ENCODE data around the gene AFF2. TPM values are rescaled to one million over a fixed set of nuclear protein-coding genes. Genes with fewer than 3 reads are reported as not detected.

Gene AFF2
- total RNA-seq, 1 donor from 2014 or later = 13.4 TPM

DNA sequence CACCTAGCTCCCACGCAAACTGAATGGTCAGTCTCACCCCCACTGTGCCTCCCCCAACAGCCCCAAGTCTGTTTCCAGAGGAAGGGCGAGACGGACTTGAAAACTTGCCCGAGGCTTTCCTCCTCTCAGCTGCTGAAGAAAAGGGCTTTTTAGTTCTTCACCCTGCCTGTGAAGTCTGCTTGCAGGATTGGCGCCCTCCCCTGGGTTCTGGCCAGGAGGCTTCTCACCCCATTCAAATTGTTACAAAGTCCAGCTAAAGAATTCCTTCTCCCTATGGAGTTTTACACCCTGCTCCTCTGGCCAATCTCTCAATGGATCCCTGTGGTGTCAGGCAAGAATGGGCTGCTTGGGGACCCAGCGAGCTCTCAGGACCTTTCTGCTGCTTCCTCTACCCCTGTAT is 241.0 kb downstream of the AFF2 start:
- H3K27me3 ChIP-seq = no peaks in the 10 kb centered on the region
- H3K4me3 ChIP-seq = no peak overlapping the region
- ATAC-seq (no peak), DNase-seq (no peak)
- H3K27ac ChIP-seq = no peak overlapping the region
- no peaks in the 10 kb centered on the region for H3K4me1 ChIP-seq
- TF ChIP-seq, protein P1, sequence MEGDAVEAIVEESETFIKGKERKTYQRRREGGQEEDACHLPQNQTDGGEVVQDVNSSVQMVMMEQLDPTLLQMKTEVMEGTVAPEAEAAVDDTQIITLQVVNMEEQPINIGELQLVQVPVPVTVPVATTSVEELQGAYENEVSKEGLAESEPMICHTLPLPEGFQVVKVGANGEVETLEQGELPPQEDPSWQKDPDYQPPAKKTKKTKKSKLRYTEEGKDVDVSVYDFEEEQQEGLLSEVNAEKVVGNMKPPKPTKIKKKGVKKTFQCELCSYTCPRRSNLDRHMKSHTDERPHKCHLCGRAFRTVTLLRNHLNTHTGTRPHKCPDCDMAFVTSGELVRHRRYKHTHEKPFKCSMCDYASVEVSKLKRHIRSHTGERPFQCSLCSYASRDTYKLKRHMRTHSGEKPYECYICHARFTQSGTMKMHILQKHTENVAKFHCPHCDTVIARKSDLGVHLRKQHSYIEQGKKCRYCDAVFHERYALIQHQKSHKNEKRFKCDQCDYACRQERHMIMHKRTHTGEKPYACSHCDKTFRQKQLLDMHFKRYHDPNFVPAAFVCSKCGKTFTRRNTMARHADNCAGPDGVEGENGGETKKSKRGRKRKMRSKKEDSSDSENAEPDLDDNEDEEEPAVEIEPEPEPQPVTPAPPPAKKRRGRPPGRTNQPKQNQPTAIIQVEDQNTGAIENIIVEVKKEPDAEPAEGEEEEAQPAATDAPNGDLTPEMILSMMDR (IDR thresholded peaks at IDR 0.05) = no peak
- H3K9me3 ChIP-seq = no peaks in the 10 kb centered on the region
- no peaks in the 10 kb centered on the region for H3K36me3 ChIP-seq
- intact Hi-C loops (cut with DNase I) = no loop called here

DNA sequence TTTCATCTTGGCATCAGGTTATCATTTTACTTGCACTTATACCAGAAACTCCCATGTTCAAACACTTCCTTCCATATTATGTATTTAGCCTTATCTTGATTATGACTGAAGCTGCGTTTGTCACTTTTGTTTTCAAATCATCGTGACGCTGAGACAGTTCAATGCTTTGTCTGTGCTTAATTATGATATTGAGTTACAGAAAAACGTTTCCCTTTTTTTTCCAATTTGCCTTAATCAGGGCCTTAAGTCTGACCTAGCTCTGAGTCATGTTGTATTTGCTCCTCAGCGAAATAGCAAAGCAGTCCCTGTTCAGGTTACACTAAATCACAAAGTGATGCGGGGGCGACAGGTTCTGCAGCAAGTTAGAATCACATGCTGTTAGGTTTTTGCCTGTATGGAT is 254.7 kb downstream of the AFF2 start:
- H3K4me1 ChIP-seq = no peaks in the 10 kb centered on the region
- no peaks in the 10 kb centered on the region for H3K9me3 ChIP-seq
- no peak overlapping the region for H3K27ac ChIP-seq
- H3K4me3 ChIP-seq = no peak overlapping the region
- intact Hi-C loops (cut with DNase I) = no loop called here
- DNase-seq (no peak), ATAC-seq (no peak)
- no peaks in the 10 kb centered on the region for H3K36me3 ChIP-seq
- H3K27me3 ChIP-seq = no peaks in the 10 kb centered on the region
- TF ChIP-seq, protein P1 (IDR thresholded peaks at IDR 0.05) = no peak

DNA sequence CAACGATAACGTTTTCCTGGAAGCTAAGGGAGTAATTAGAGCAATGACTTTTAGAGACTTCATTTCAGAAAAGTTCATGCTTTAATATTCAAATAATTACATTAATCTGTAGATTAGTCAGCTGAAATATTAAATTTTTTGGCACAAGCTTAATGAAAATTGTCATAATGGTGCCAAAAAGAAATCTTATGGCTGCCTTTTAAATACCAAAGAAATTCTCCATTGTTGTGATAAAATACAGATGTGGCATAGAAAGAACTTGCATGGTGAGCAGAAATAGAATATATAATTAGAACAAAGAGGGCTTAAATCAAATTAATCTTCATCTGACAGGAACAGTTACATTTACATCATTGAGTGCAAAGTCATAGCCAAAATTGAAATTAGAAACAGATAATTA is 263.5 kb downstream of the AFF2 start:
- no peaks in the 10 kb centered on the region for H3K27me3 ChIP-seq
- no peak for ATAC-seq
- TF ChIP-seq, protein P1 (IDR thresholded peaks at IDR 0.05) = no peak
- intact Hi-C loops (cut with DNase I) = no loop called here
- no peak for DNase-seq
- no peaks in the 10 kb centered on the region for H3K36me3 ChIP-seq
- H3K4me3 ChIP-seq = no peak overlapping the region
- no peak overlapping the region for H3K27ac ChIP-seq
- no peaks in the 10 kb centered on the region for H3K4me1 ChIP-seq
- no peaks in the 10 kb centered on the region for H3K9me3 ChIP-seq

DNA sequence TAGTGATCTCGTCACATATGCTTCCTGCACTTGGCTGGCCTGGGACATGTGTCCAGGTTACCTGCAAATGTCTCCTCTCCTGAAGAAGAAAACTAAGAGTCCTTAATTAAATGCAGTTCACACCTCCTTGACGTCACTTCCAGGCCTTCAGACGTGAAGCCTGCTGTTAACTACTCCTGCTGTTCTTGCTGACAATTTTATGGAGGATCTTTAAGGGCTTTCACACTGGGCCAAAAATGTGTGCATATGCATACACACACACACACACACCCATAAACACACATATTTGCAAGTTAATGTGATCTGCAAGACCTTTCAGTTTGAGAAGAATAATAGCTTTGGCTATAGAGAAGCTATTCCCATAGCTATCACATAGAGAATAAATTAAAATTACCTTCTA is 267.9 kb downstream of the AFF2 start:
- Histone ChIP-seq H3K36me3 (no peaks in the 10 kb centered on the region), H3K27ac (no peak overlapping the region), H3K4me3 (no peak overlapping the region), H3K9me3 (no peaks in the 10 kb centered on the region), H3K4me1 (no peaks in the 10 kb centered on the region), H3K27me3 (no peaks in the 10 kb centered on the region)
- ATAC-seq (no peak), DNase-seq (no peak)
- TF ChIP-seq, protein P1 (IDR thresholded peaks at IDR 0.05) = no peak
- intact Hi-C loops (cut with DNase I) = no loop called here

DNA sequence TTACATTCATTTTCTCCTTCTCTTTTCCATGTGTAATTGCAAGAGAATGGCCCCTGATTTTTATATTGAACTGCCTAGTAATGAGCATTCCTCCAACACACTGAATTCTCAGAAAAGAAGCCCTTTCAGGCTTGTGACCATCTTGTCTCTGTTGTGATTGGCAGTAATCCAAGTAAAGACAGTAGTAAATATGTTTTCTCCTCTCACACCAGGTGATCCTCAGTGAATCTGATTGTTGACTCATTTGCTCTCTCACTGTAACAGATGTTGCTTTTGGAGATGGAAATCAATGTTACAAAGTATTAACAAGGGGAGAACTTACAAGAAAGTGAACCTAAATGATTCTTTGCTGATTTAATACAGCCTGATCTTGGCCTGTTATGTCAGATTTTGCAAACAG is 271.0 kb downstream of the AFF2 start:
- Histone ChIP-seq H3K4me3 (no peak overlapping the region), H3K9me3 (no peaks in the 10 kb centered on the region), H3K27ac (no peak overlapping the region), H3K27me3 (no peaks in the 10 kb centered on the region), H3K36me3 (no peaks in the 10 kb centered on the region), H3K4me1 (no peaks in the 10 kb centered on the region)
- ATAC-seq (no peak), DNase-seq (no peak)
- TF ChIP-seq, protein P1 (IDR thresholded peaks at IDR 0.05) = no peak
- intact Hi-C loops (cut with DNase I) = no loop called here

DNA sequence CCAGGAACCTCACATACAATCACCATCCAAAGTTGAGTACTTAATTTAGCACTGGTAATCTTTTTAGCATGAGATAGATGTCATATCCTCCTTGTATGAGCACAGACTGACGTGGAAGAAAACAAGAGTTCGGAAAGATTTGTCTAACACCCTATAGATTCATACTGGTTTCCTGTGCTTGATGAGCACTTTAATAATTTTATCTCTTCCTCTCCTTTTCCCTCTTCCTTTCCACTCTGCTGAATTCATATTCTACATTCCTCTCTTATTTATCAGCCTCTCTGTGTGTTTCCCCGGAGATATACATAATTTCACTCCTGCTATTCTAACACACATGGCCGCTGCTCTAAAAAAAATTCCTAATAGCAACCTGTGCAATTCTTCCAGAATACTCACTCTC is 273.9 kb downstream of the AFF2 start:
- no peaks in the 10 kb centered on the region for H3K27me3 ChIP-seq
- no peaks in the 10 kb centered on the region for H3K4me1 ChIP-seq
- no peak for DNase-seq
- H3K36me3 ChIP-seq = no peaks in the 10 kb centered on the region
- TF ChIP-seq, protein P1 (IDR thresholded peaks at IDR 0.05) = no peak
- no peak overlapping the region for H3K27ac ChIP-seq
- no peak overlapping the region for H3K4me3 ChIP-seq
- ATAC-seq = no peak
- intact Hi-C loops (cut with DNase I) = no loop called here
- H3K9me3 ChIP-seq = no peaks in the 10 kb centered on the region

Data from upper lobe of right lung (tissue), 1 donor.